Testis (tissue), 2 donors: Measurements from ENCODE around the gene CDH22.

Experiments used
- POLR2A ChIP-seq: fragments of 450-650 bp; IDR thresholded peaks from one replicate; pipeline ENCODE4 v1.6.1; 2017; ENCODE audit warnings: antibody characterized with exemption, mild to moderate bottlenecking, moderate library complexity
- TF ChIP-seq, protein P1 (sequence below), 3 experiments: fragments of 450-650 bp in 2 of 3; fragments of 200-600 bp in 1 of 3; sonication (generic) in 1 of 3; IDR thresholded peaks; one replicate each; pipeline ENCODE4 v1.5.1; 2016 to 2019; ENCODE audit warnings: antibody characterized with exemption in 3 of 3, mild to moderate bottlenecking in 2 of 3, moderate library complexity in 1 of 3

- TF ChIP-seq, protein P1, sequence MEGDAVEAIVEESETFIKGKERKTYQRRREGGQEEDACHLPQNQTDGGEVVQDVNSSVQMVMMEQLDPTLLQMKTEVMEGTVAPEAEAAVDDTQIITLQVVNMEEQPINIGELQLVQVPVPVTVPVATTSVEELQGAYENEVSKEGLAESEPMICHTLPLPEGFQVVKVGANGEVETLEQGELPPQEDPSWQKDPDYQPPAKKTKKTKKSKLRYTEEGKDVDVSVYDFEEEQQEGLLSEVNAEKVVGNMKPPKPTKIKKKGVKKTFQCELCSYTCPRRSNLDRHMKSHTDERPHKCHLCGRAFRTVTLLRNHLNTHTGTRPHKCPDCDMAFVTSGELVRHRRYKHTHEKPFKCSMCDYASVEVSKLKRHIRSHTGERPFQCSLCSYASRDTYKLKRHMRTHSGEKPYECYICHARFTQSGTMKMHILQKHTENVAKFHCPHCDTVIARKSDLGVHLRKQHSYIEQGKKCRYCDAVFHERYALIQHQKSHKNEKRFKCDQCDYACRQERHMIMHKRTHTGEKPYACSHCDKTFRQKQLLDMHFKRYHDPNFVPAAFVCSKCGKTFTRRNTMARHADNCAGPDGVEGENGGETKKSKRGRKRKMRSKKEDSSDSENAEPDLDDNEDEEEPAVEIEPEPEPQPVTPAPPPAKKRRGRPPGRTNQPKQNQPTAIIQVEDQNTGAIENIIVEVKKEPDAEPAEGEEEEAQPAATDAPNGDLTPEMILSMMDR (IDR thresholded peaks at IDR 0.05), result no peak
- no peak for TF ChIP-seq POLR2A
These were observed 136.8 kb downstream of the CDH22 start for GRCh38 chr20:46171476-46171875.
